HEK293 (cell line): Measurements from ENCODE around the gene IL17REL.
A peak's percentile ranks its signal among the peaks of the same experiment; 100 is the strongest.

Experiments
- BCL11A ChIP-seq: fragments of 450-650 bp; formaldehyde crosslinking; IDR thresholded peaks from 2 replicates; pipeline ENCODE4 v1.5.1; 2016; ENCODE audit warnings: low read depth, missing biosample characterization, missing genetic modification characterization
- ZNF391 ChIP-seq: fragments of 450-650 bp; formaldehyde crosslinking; IDR thresholded peaks from 2 replicates; pipeline ENCODE4 v1.5.1; 2016; ENCODE audit warnings: low read depth, missing biosample characterization, missing genetic modification characterization, borderline replicate concordance
- ZNF423 ChIP-seq: fragments of 450-650 bp; formaldehyde crosslinking; IDR thresholded peaks from 2 replicates; pipeline ENCODE4 v1.5.1; 2016; ENCODE audit warnings: missing biosample characterization, missing genetic modification characterization
- ZNF555 ChIP-seq: fragments of 450-650 bp; formaldehyde crosslinking; conservative IDR thresholded peaks from 2 replicates; pipeline ENCODE4 v1.5.1; 2017; ENCODE audit warnings: missing biosample characterization, mild to moderate bottlenecking, missing genetic modification characterization, inconsistent platforms
- ZNF791 ChIP-seq: fragments of 450-650 bp; formaldehyde crosslinking; IDR thresholded peaks from 2 replicates; pipeline ENCODE4 v1.5.1; 2016; ENCODE audit warnings: missing biosample characterization, missing genetic modification characterization
- TF ChIP-seq, protein P1 (sequence below): fragments of 450-650 bp; formaldehyde crosslinking; IDR thresholded peaks from 2 replicates; pipeline ENCODE4 v1.5.1; 2016; ENCODE audit warnings: missing biosample characterization, missing genetic modification characterization
- TF ChIP-seq, protein P2 (sequence below): fragments of 450-650 bp; formaldehyde crosslinking; IDR thresholded peaks from 2 replicates; pipeline ENCODE4 v1.5.1; 2016; ENCODE audit warnings: missing biosample characterization, missing genetic modification characterization

DNA sequence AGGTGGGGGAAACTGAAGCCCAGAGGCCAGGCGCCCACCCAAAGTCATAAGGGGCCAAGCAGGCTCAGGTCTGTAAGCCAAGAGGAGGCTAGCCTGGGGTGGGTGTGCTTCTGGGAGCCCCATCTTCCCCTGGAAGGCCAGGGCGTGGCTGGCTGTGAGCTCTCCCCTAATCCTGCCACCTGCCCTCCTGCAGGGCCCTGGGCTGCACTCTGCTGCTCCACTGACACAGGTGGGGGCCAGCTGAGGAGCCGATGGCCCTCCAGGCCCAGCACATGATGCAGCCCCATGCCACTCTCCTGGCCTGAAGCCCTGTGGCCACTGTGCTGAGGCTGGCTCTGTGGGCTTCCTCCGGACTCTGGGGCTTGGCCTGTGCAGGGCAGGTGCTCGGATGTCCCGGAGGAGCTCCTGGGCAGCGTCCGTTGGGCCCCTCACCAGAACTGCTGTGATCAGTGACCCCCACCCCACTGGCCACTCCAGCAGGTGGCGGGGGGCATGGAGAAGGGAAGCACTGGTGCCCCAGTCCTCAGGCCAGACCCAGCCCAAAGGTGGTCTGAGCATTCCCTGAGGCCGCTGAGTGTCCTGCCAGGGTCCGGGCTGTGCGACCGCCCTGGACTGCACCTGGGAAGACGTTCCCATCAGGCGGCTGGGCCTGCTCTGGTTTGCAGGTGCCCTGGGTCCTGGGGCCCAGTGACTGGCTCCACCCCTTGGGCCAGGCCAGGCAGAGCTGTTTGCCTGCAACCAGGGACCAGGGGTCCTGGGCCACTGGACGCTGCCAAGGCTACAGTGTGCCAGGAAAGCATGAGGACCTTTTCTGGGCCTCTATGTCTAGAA, 43.5 kb downstream of the IL17REL start:
- TF ChIP-seq, protein P1, sequence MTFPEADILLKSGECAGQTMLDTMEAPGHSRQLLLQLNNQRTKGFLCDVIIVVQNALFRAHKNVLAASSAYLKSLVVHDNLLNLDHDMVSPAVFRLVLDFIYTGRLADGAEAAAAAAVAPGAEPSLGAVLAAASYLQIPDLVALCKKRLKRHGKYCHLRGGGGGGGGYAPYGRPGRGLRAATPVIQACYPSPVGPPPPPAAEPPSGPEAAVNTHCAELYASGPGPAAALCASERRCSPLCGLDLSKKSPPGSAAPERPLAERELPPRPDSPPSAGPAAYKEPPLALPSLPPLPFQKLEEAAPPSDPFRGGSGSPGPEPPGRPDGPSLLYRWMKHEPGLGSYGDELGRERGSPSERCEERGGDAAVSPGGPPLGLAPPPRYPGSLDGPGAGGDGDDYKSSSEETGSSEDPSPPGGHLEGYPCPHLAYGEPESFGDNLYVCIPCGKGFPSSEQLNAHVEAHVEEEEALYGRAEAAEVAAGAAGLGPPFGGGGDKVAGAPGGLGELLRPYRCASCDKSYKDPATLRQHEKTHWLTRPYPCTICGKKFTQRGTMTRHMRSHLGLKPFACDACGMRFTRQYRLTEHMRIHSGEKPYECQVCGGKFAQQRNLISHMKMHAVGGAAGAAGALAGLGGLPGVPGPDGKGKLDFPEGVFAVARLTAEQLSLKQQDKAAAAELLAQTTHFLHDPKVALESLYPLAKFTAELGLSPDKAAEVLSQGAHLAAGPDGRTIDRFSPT (tag by site-specific recombination) = no peak; the same call in 1 of the 2 replicates
- TF ChIP-seq, protein P2, sequence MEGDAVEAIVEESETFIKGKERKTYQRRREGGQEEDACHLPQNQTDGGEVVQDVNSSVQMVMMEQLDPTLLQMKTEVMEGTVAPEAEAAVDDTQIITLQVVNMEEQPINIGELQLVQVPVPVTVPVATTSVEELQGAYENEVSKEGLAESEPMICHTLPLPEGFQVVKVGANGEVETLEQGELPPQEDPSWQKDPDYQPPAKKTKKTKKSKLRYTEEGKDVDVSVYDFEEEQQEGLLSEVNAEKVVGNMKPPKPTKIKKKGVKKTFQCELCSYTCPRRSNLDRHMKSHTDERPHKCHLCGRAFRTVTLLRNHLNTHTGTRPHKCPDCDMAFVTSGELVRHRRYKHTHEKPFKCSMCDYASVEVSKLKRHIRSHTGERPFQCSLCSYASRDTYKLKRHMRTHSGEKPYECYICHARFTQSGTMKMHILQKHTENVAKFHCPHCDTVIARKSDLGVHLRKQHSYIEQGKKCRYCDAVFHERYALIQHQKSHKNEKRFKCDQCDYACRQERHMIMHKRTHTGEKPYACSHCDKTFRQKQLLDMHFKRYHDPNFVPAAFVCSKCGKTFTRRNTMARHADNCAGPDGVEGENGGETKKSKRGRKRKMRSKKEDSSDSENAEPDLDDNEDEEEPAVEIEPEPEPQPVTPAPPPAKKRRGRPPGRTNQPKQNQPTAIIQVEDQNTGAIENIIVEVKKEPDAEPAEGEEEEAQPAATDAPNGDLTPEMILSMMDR = no peak
- no peak for TF ChIP-seq ZNF791
- TF ChIP-seq ZNF391 = no peak
- TF ChIP-seq BCL11A = peak; percentile 16; the same call in 1 of the 2 replicates
- TF ChIP-seq ZNF423 (tag by site-specific recombination) = no peak
- TF ChIP-seq ZNF555 (tag by site-specific recombination) = no peak
